WTC11 (cell line): ENCODE results near the gene WDFY3. TPM values are rescaled to one million over a fixed set of nuclear protein-coding genes. Genes with fewer than 3 reads are reported as not detected.

ENCODE experiments used
- ATAC-seq: fragments of 200-7000 bp; cut with Tn5 transposase; 2 replicates; pipeline ENCODE4 v1.10.0; 2021; ENCODE audit warnings: mild to moderate bottlenecking, moderate library complexity
- CTCF ChIA-PET: fragments of 300-600 bp; sonication (Branson Sonifier 250); formaldehyde crosslinking; loops from one replicate; lab custom pipeline; 2021; ENCODE audit warnings: antibody characterized with exemption; lab: Charles Lee
- POLR2A ChIA-PET: fragments of 350-600 bp; sonication (Branson Sonifier 250); formaldehyde crosslinking; loops from one replicate; lab custom pipeline; 2021; ENCODE audit warnings: antibody characterized with exemption; lab: Charles Lee
- DNase-seq: peaks from one replicate; pipeline ENCODE4 v3.0.0; 2021; ENCODE audit warnings: low spot score
- H3K27ac Mint-ChIP-seq: 2 replicates; pipeline ENCODE4 v1.8.0; 2021; ENCODE audit warnings: mixed read lengths
- H3K27me3 Mint-ChIP-seq: 2 replicates; pipeline ENCODE4 v1.8.0; 2021; ENCODE audit warnings: low read depth, mild to moderate bottlenecking, moderate library complexity, mixed read lengths
- H3K36me3 Mint-ChIP-seq: 2 replicates; pipeline ENCODE4 v1.8.0; 2021; ENCODE audit warnings: mixed read lengths
- H3K4me1 Mint-ChIP-seq: 2 replicates; pipeline ENCODE4 v1.8.0; 2022; ENCODE audit warnings: mixed read lengths
- H3K4me3 Mint-ChIP-seq: 2 replicates; pipeline ENCODE4 v1.8.0; 2021; ENCODE audit warnings: mild to moderate bottlenecking, moderate library complexity, mixed read lengths
- H3K9me3 Mint-ChIP-seq: 2 replicates; pipeline ENCODE4 v1.8.0; 2021; ENCODE audit warnings: mixed read lengths
- AFF4 ChIP-seq: sonication (generic); formaldehyde crosslinking; IDR thresholded peaks from 2 replicates; pipeline ENCODE4 v1.8.1; 2023; ENCODE audit warnings: mild to moderate bottlenecking, missing genetic modification reagents, borderline replicate concordance
- ARID4B ChIP-seq: sonication (generic); formaldehyde crosslinking; IDR thresholded peaks from 2 replicates; pipeline ENCODE4 v1.8.0; 2023; ENCODE audit warnings: missing genetic modification reagents, mild to moderate bottlenecking, borderline replicate concordance
- CTCF ChIP-seq: fragments of 200-600 bp; IDR thresholded peaks from 2 replicates; pipeline ENCODE4 v1.8.0; 2022; ENCODE audit warnings: antibody characterized with exemption
- FOXJ3 ChIP-seq: sonication (generic); formaldehyde crosslinking; IDR thresholded peaks from 2 replicates; pipeline ENCODE4 v1.9.0; 2021; ENCODE audit warnings: missing genetic modification reagents, mild to moderate bottlenecking, borderline replicate concordance
- FOXP1 ChIP-seq: sonication (generic); formaldehyde crosslinking; IDR thresholded peaks from 2 replicates; pipeline ENCODE4 v1.8.0; 2022; ENCODE audit warnings: missing genetic modification reagents, mild to moderate bottlenecking, moderate library complexity, borderline replicate concordance
- FOXP4 ChIP-seq: sonication (generic); formaldehyde crosslinking; IDR thresholded peaks from 2 replicates; pipeline ENCODE4 v1.8.0; 2022; ENCODE audit warnings: mild to moderate bottlenecking, missing genetic modification reagents
- GRHL2 ChIP-seq: fragments of 250-450 bp; sonication (Bioruptor Pico); IDR thresholded peaks from 2 replicates; pipeline ENCODE4 v1.8.0; 2022; ENCODE audit warnings: mild to moderate bottlenecking, moderate library complexity; ENCODE audit not compliant: insufficient replicate concordance, severe bottlenecking
- HMGA2 ChIP-seq: fragments of 250-450 bp; sonication (Bioruptor Pico); IDR thresholded peaks from 2 replicates; pipeline ENCODE4 v1.4.0; 2021; ENCODE audit warnings: mild to moderate bottlenecking, moderate library complexity
- KAT7 ChIP-seq: sonication (generic); formaldehyde crosslinking; IDR thresholded peaks from 2 replicates; pipeline ENCODE4 v1.8.1; 2023; ENCODE audit warnings: missing genetic modification reagents, mild to moderate bottlenecking, borderline replicate concordance
- MLX ChIP-seq: sonication (generic); formaldehyde crosslinking; IDR thresholded peaks from 2 replicates; pipeline ENCODE4 v1.8.1; 2023; ENCODE audit warnings: mild to moderate bottlenecking, missing genetic modification reagents, moderate library complexity
- NFYB ChIP-seq: sonication (generic); formaldehyde crosslinking; conservative IDR thresholded peaks from 2 replicates; pipeline ENCODE4 v1.8.0; 2022; ENCODE audit warnings: low read depth, missing genetic modification reagents
- OVOL2 ChIP-seq: fragments of 250-450 bp; sonication (Bioruptor Pico); IDR thresholded peaks from 2 replicates; pipeline ENCODE4 v1.9.0; 2021; ENCODE audit warnings: mild to moderate bottlenecking, borderline replicate concordance
- TEAD4 ChIP-seq: sonication (generic); formaldehyde crosslinking; IDR thresholded peaks from 2 replicates; pipeline ENCODE4 v1.8.0; 2022; ENCODE audit warnings: mild to moderate bottlenecking, missing genetic modification reagents
- ZNF138 ChIP-seq: sonication (generic); formaldehyde crosslinking; conservative IDR thresholded peaks from 2 replicates; pipeline ENCODE4 v1.8.1; 2022; ENCODE audit warnings: mild to moderate bottlenecking, moderate library complexity, missing genetic modification reagents
- ZNF317 ChIP-seq: sonication (generic); formaldehyde crosslinking; IDR thresholded peaks from 2 replicates; pipeline ENCODE4 v1.8.1; 2023; ENCODE audit warnings: low read depth, mild to moderate bottlenecking, moderate library complexity, missing genetic modification reagents, borderline replicate concordance
- ZNF396 ChIP-seq: fragments of 250-450 bp; sonication (Bioruptor Pico); IDR thresholded peaks from 2 replicates; pipeline ENCODE4 v1.8.0; 2021; ENCODE audit warnings: mild to moderate bottlenecking, moderate library complexity, borderline replicate concordance
- total RNA-seq: library from RNA; stranded (reverse); gene quantifications from 3 replicates; pipeline ENCODE4 v1.2.3, GENCODE V29; 2021

The WDFY3 gene
- total RNA-seq, 1 experiment from 2014 or later = 77.2 TPM

GRCh38 chr4:84726356-84726755 lies 240.1 kb downstream of the WDFY3 start (continued):
- TF ChIP-seq FOXP4 (CRISPR knock-in tag) (no peak), TEAD4 (CRISPR knock-in tag) (no peak), ZNF396 (CRISPR knock-in tag) (no peak), MLX (CRISPR knock-in tag) (no peak), ARID4B (CRISPR knock-in tag) (no peak)
- TF ChIP-seq, all 79 proteins: peak for 0

- ChIA-PET CTCF (no interaction called here), POLR2A (no interaction called here)
- Mint-ChIP-seq H3K27ac (no peak overlapping the region), H3K4me1 (no peaks in the 10 kb centered on the region), H3K36me3 (peaks cover 43% of the 10 kb centered on the region), H3K9me3 (no peaks in the 10 kb centered on the region), H3K27me3 (no peaks in the 10 kb centered on the region), H3K4me3 (no peak overlapping the region)
- no peak for DNase-seq
- TF ChIP-seq HMGA2 (CRISPR knock-in tag) (no peak), NFYB (no peak), GRHL2 (CRISPR knock-in tag) (no peak), KAT7 (CRISPR knock-in tag) (no peak), CTCF (no peak), OVOL2 (CRISPR knock-in tag) (no peak), FOXP1 (CRISPR knock-in tag) (no peak), AFF4 (CRISPR knock-in tag) (no peak), ZNF396 (CRISPR knock-in tag) (no peak), FOXJ3 (no peak), ZNF317 (no peak), ZNF138 (CRISPR knock-in tag) (no peak), TEAD4 (CRISPR knock-in tag) (no peak)
- no peak for ATAC-seq
Observed at GRCh38 chr4:84722720-84723119, 243.8 kb downstream of the WDFY3 start.
